Measurements from ENCODE around the gene SCN3A. TPM values are rescaled to one million over a fixed set of nuclear protein-coding genes. Genes with fewer than 3 reads are reported as not detected.

The SCN3A gene
- total RNA-seq, 2 donors from 2014 or later: 1.1 TPM

- intact Hi-C loops (cut with DNase I): no loop called here
Observed at GRCh38 chr2:165196411-165196810, 7.4 kb downstream of the SCN3A start.

GRCh38 chr2:165193178-165193777 lies 10.6 kb downstream of the SCN3A start:
- intact Hi-C loops (cut with DNase I): no loop called here
- DNase-seq (no peak), ATAC-seq (no peak)

More at GRCh38 chr2:165196411-165196810, 7.4 kb downstream of the SCN3A start:
- DNase-seq: no peak
- no peak for ATAC-seq

- DNase-seq (no peak), ATAC-seq (no peak)
- intact Hi-C loops (cut with DNase I): no loop called here
Observed at GRCh38 chr2:165192729-165193128, 11.1 kb downstream of the SCN3A start.

GRCh38 chr2:165191096-165191728 lies 12.6 kb downstream of the SCN3A start:
- DNase-seq (no peak), ATAC-seq (no peak)
- intact Hi-C loops (cut with DNase I): no loop called here

- DNase-seq (no peak), ATAC-seq (no peak)
- intact Hi-C loops (cut with DNase I): no loop called here
Observed at GRCh38 chr2:165185633-165186032, 18.2 kb downstream of the SCN3A start.

GRCh38 chr2:165182029-165182428 lies 21.8 kb downstream of the SCN3A start:
- ATAC-seq (no peak), DNase-seq (no peak)
- intact Hi-C loops (cut with DNase I): no loop called here

GRCh38 chr2:165176780-165177179 lies 27.1 kb downstream of the SCN3A start:
- ATAC-seq: no peak

GRCh38 chr2:165173215-165173614 lies 30.6 kb downstream of the SCN3A start:
- intact Hi-C loops (cut with DNase I): no loop called here
- ATAC-seq (no peak), DNase-seq (no peak)

More at GRCh38 chr2:165176780-165177179, 27.1 kb downstream of the SCN3A start:
- DNase-seq: no peak
- intact Hi-C loops (cut with DNase I): no loop called here

- intact Hi-C loops (cut with DNase I): no loop called here
- no peak for ATAC-seq
Observed at GRCh38 chr2:165164201-165164600, 39.6 kb downstream of the SCN3A start.

GRCh38 chr2:165163761-165164160 lies 40.1 kb downstream of the SCN3A start:
- no peak for ATAC-seq
- intact Hi-C loops (cut with DNase I): no loop called here
- DNase-seq: no peak

More at GRCh38 chr2:165164201-165164600, 39.6 kb downstream of the SCN3A start:
- DNase-seq: no peak

GRCh38 chr2:165162466-165162865 lies 41.4 kb downstream of the SCN3A start:
- intact Hi-C loops (cut with DNase I): no loop called here
- DNase-seq (no peak), ATAC-seq (no peak)

GRCh38 chr2:165161510-165161909 lies 42.3 kb downstream of the SCN3A start:
- ATAC-seq (no peak), DNase-seq (no peak)
- intact Hi-C loops (cut with DNase I): no loop called here

- DNase-seq (no peak), ATAC-seq (no peak)
- intact Hi-C loops (cut with DNase I): no loop called here
Observed at GRCh38 chr2:165157160-165157559, 46.7 kb downstream of the SCN3A start.

- ATAC-seq: no peak
- DNase-seq: no peak
- intact Hi-C loops (cut with DNase I): no loop called here
Observed at GRCh38 chr2:165155152-165155551, 48.7 kb downstream of the SCN3A start.

- DNase-seq: no peak
- ATAC-seq: no peak
- intact Hi-C loops (cut with DNase I): no loop called here
Observed at GRCh38 chr2:165149439-165149838, 54.4 kb downstream of the SCN3A start.

GRCh38 chr2:165147186-165148045 lies 56.4 kb downstream of the SCN3A start:
- intact Hi-C loops (cut with DNase I): no loop called here
- ATAC-seq (no peak), DNase-seq (no peak)

- intact Hi-C loops (cut with DNase I): no loop called here
- ATAC-seq: no peak
Observed at GRCh38 chr2:165144315-165144714, 59.5 kb downstream of the SCN3A start.

GRCh38 chr2:165141601-165142354 lies 62.1 kb downstream of the SCN3A start:
- no peak for ATAC-seq
- intact Hi-C loops (cut with DNase I): no loop called here

More at GRCh38 chr2:165144315-165144714, 59.5 kb downstream of the SCN3A start:
- no peak for DNase-seq

GRCh38 chr2:165126244-165126643 lies 77.6 kb downstream of the SCN3A start:
- DNase-seq (no peak), ATAC-seq (no peak)
- intact Hi-C loops (cut with DNase I): no loop called here

More at GRCh38 chr2:165141601-165142354, 62.1 kb downstream of the SCN3A start:
- no peak for DNase-seq

All from left cardiac atrium (tissue), 4 donors.